ENCODE measurements around the gene TMEM140. TPM values are rescaled to one million over a fixed set of nuclear protein-coding genes. Genes with fewer than 3 reads are reported as not detected.

TMEM140 gene
- total RNA-seq, 1 donor from 2014 or later, result 26.9 TPM

- peak overlapping the region in 1 of 2 donors; percentile 73 for H3K27ac ChIP-seq
Observed at GRCh38 chr7:135162382-135163001, 14.6 kb downstream of the TMEM140 start.

GRCh38 chr7:135164357-135165061 lies 16.6 kb downstream of the TMEM140 start:
- Histone ChIP-seq H3K27me3 (no peaks in the 10 kb centered on the region), H3K9me3 (no peaks in the 10 kb centered on the region), H3K27ac (peak overlapping the region; percentile 46 to 56), H3K4me3 (no peak overlapping the region), H3K36me3 (peaks cover 20 to 39% of the 10 kb centered on the region in 2 donors), H3K4me1 (peaks cover 17 to 32% of the 10 kb centered on the region in 2 donors)
- intact Hi-C loops (cut with DNase I), result no loop called here
- no peak for DNase-seq (ENCODE audit: low spot score in 2 of 2)
- TF ChIP-seq CTCF (IDR thresholded peaks at IDR 0.05), result peak in 2 of 3 experiments; percentile 14 to 27

More at GRCh38 chr7:135162382-135163001, 14.6 kb downstream of the TMEM140 start:
- intact Hi-C loops (cut with DNase I), result no loop called here
- no peak for TF ChIP-seq CTCF (IDR thresholded peaks at IDR 0.05)
- Histone ChIP-seq H3K4me1 (peaks cover 9 to 31% of the 10 kb centered on the region in 2 donors), H3K4me3 (no peak overlapping the region), H3K36me3 (peaks cover 13 to 29% of the 10 kb centered on the region in 2 donors), H3K27me3 (no peaks in the 10 kb centered on the region), H3K9me3 (no peaks in the 10 kb centered on the region)
- no peak for DNase-seq (ENCODE audit: low spot score in 2 of 2)

- H3K4me1 ChIP-seq, result peaks cover 15 to 23% of the 10 kb centered on the region in 2 donors
- intact Hi-C loops (cut with DNase I), result no loop called here
- H3K9me3 ChIP-seq, result no peaks in the 10 kb centered on the region
- no peaks in the 10 kb centered on the region for H3K27me3 ChIP-seq
- DNase-seq (ENCODE audit: low spot score in 2 of 2), result no peak
- no peak for TF ChIP-seq CTCF (IDR thresholded peaks at IDR 0.05)
- peak overlapping the region; percentile 12 to 62 for H3K27ac ChIP-seq
- no peak overlapping the region for H3K4me3 ChIP-seq
- peaks cover 20 to 39% of the 10 kb centered on the region in 2 donors for H3K36me3 ChIP-seq
Observed at GRCh38 chr7:135165862-135166261, 18.0 kb downstream of the TMEM140 start.

GRCh38 chr7:135166338-135166990 lies 18.6 kb downstream of the TMEM140 start:
- no peak for DNase-seq (ENCODE audit: low spot score in 2 of 2)
- H3K27ac ChIP-seq, result peak overlapping the region in 1 of 2 donors; percentile 62
- peaks cover 20 to 39% of the 10 kb centered on the region in 2 donors for H3K36me3 ChIP-seq
- H3K4me1 ChIP-seq, result peaks cover 15 to 20% of the 10 kb centered on the region in 2 donors
- no peak overlapping the region for H3K4me3 ChIP-seq
- intact Hi-C loops (cut with DNase I), result no loop called here
- TF ChIP-seq CTCF (IDR thresholded peaks at IDR 0.05), result no peak
- H3K27me3 ChIP-seq, result no peaks in the 10 kb centered on the region
- no peaks in the 10 kb centered on the region for H3K9me3 ChIP-seq

- Histone ChIP-seq H3K4me1 (peaks cover 15 to 27% of the 10 kb centered on the region in 2 donors), H3K36me3 (peaks cover 20 to 39% of the 10 kb centered on the region in 2 donors), H3K4me3 (no peak overlapping the region), H3K27ac (peak overlapping the region; percentile 24 to 62), H3K9me3 (no peaks in the 10 kb centered on the region), H3K27me3 (no peaks in the 10 kb centered on the region)
- no peak for DNase-seq (ENCODE audit: low spot score in 2 of 2)
- intact Hi-C loops (cut with DNase I), result no loop called here
- TF ChIP-seq CTCF (IDR thresholded peaks at IDR 0.05), result no peak
Observed at GRCh38 chr7:135167365-135167917, 19.6 kb downstream of the TMEM140 start.
